Esophagus squamous epithelium (tissue), 5 donors: ENCODE results near the gene ITSN1. TPM values are rescaled to one million over a fixed set of nuclear protein-coding genes. Genes with fewer than 3 reads are reported as not detected.
"Not testable (repeated sequence)": the region's sequence is repeated elsewhere in the genome, so short reads cannot be mapped to it uniquely, and the experiment has no call there.

ENCODE experiments used
- DNase-seq: peaks from one replicate; lab custom pipeline; 2025; lab: John Stamatoyannopoulos, UW
- H3K27ac ChIP-seq, 4 donors: fragments of 200-600 bp; sonication (generic); one replicate each; pipeline ENCODE4 v1.5.1; 2016 to 2019; ENCODE audit warnings: mild to moderate bottlenecking in 1 of 4
- H3K27me3 ChIP-seq, 4 donors: fragments of 200-600 bp; sonication (generic); 1 replicate in 3 of 4; 2 replicates in 1 of 4; pipeline versions ENCODE4 v1.5.1 to v1.6.0; 2017 to 2021; ENCODE audit warnings: antibody characterized with exemption in 1 of 4
- H3K36me3 ChIP-seq, 3 donors: fragments of 200-600 bp; sonication (generic); one replicate each; pipeline ENCODE4 v1.5.1; 2016 to 2019
- H3K4me1 ChIP-seq, 3 donors: fragments of 200-600 bp; sonication (generic); one replicate each; pipeline ENCODE4 v1.5.1; 2017 to 2019
- H3K4me3 ChIP-seq, 4 donors: fragments of 200-600 bp; sonication (generic); 1 replicate in 3 of 4; 2 replicates in 1 of 4; pipeline ENCODE4 v1.5.1; 2016 to 2019; ENCODE audit warnings: mild to moderate bottlenecking in 2 of 4, moderate library complexity in 1 of 4
- H3K9me3 ChIP-seq, 3 donors: fragments of 200-600 bp; sonication (generic); one replicate each; pipeline ENCODE4 v1.5.1; 2016 to 2019
- CTCF ChIP-seq, 6 experiments: fragments of 450-650 bp in 4 of 6; fragments of 200-600 bp in 2 of 6; sonication (generic) in 2 of 6; IDR thresholded peaks; one replicate each; pipeline ENCODE4 v1.5.1; 2016 to 2019; ENCODE audit warnings: antibody characterized with exemption in 6 of 6, mild to moderate bottlenecking in 4 of 6, moderate library complexity in 4 of 6
- POLR2A ChIP-seq, 4 donors: fragments of 450-650 bp; IDR thresholded peaks; one replicate each; pipeline ENCODE4 v1.6.1; 2017; ENCODE audit warnings: antibody characterized with exemption in 4 of 4, mild to moderate bottlenecking in 4 of 4, moderate library complexity in 3 of 4
- WGBS, 2 donors: methylation state at CpG; one replicate each; pipeline ENCODE4 v1.1.5; 2018; 5-methylcytosine and 5-hydroxymethylcytosine counted together
- intact Hi-C: fragments of 100-400 bp; cut with DNase I; formaldehyde crosslinking; loops from one replicate; pipeline ENCODE4 v1.15.0; 2022
- total RNA-seq, 4 donors: library from RNA; depleted of rRNA; stranded (reverse); fragments of >200 nt; gene quantifications; one replicate each; pipeline ENCODE4 v1.1.0, GENCODE V29; 2016
- donor health status: DM: yes; HTN: yes; CAD: no.

The ITSN1 gene
- total RNA-seq, 4 donors from 2014 or later = 9.5 to 27.1 (median 11.6) TPM

GRCh38 chr21:33668180-33668579, 25.9 kb downstream of the ITSN1 start:
- Histone ChIP-seq H3K36me3 (no peaks in the 10 kb centered on the region), H3K27ac (no peak overlapping the region), H3K4me3 (no peak overlapping the region), H3K27me3 (no peaks in the 10 kb centered on the region), H3K4me1 (peaks cover 0 to 16% (median 0%) of the 10 kb centered on the region in 3 donors), H3K9me3 (no peaks in the 10 kb centered on the region)
- DNase-seq = no peak
- no peak for TF ChIP-seq POLR2A (IDR thresholded peaks at IDR 0.05)
- WGBS, 2 donors = 42 to 43% methylated on average over 4 of the region's 4 CpGs
- intact Hi-C loops = no loop called here

- 80 to 84% methylated on average over 2 of the region's 2 CpGs for WGBS, 2 donors
- H3K27me3 ChIP-seq = no peaks in the 10 kb centered on the region
- TF ChIP-seq CTCF (IDR thresholded peaks at IDR 0.05) (no peak), POLR2A (IDR thresholded peaks at IDR 0.05) (no peak)
- no peaks in the 10 kb centered on the region for H3K36me3 ChIP-seq
- DNase-seq = no peak
- intact Hi-C loops = no loop called here
- no peaks in the 10 kb centered on the region for H3K9me3 ChIP-seq
- H3K4me1 ChIP-seq = peaks cover 0 to 16% (median 0%) of the 10 kb centered on the region in 3 donors
- H3K27ac ChIP-seq = no peak overlapping the region
- no peak overlapping the region for H3K4me3 ChIP-seq
These were observed 26.3 kb downstream of the ITSN1 start for GRCh38 chr21:33668620-33669019.

GRCh38 chr21:33670076-33670978, 28.0 kb downstream of the ITSN1 start:
- WGBS, 2 donors = 73 to 85% methylated on average over 6 of the region's 6 CpGs
- intact Hi-C loops = no loop called here
- Histone ChIP-seq H3K36me3 (no peaks in the 10 kb centered on the region), H3K4me3 (no peak overlapping the region), H3K9me3 (no peaks in the 10 kb centered on the region), H3K27me3 (no peaks in the 10 kb centered on the region), H3K27ac (no peak overlapping the region), H3K4me1 (peaks cover 0 to 19% (median 0%) of the 10 kb centered on the region in 3 donors)
- no peak for TF ChIP-seq CTCF (IDR thresholded peaks at IDR 0.05)
- no peak for TF ChIP-seq POLR2A (IDR thresholded peaks at IDR 0.05)
- no peak for DNase-seq

- TF ChIP-seq POLR2A (IDR thresholded peaks at IDR 0.05) = no peak
- no peak for TF ChIP-seq CTCF (IDR thresholded peaks at IDR 0.05)
- Histone ChIP-seq H3K9me3 (no peaks in the 10 kb centered on the region), H3K27me3 (no peaks in the 10 kb centered on the region), H3K27ac (no peak overlapping the region), H3K4me1 (peaks cover 0 to 17% (median 0%) of the 10 kb centered on the region in 3 donors), H3K4me3 (no peak overlapping the region), H3K36me3 (no peaks in the 10 kb centered on the region)
- DNase-seq = no peak
- intact Hi-C loops = no loop called here
- WGBS, 2 donors = 87% methylated on average over 8 of the region's 8 CpGs
These were observed 31.2 kb downstream of the ITSN1 start for GRCh38 chr21:33673473-33673872.

- peaks cover 0 to 19% (median 0%) of the 10 kb centered on the region in 3 donors for H3K4me1 ChIP-seq
- H3K27ac ChIP-seq = no peak overlapping the region
- no peak for TF ChIP-seq POLR2A (IDR thresholded peaks at IDR 0.05)
- no peaks in the 10 kb centered on the region for H3K36me3 ChIP-seq
- no peak for DNase-seq
- H3K9me3 ChIP-seq = no peaks in the 10 kb centered on the region
- 0 to 22% methylated on average over 1 of the region's 1 CpG for WGBS, 2 donors
- intact Hi-C loops = no loop called here
- no peak overlapping the region for H3K4me3 ChIP-seq
- no peaks in the 10 kb centered on the region for H3K27me3 ChIP-seq
These were observed 31.9 kb downstream of the ITSN1 start for GRCh38 chr21:33674226-33674625.

GRCh38 chr21:33676666-33677065, 34.4 kb downstream of the ITSN1 start:
- H3K9me3 ChIP-seq, DNase-seq, H3K27me3 ChIP-seq, H3K36me3 ChIP-seq, intact Hi-C loops, H3K4me3 ChIP-seq, H3K27ac ChIP-seq: not testable (repeated sequence)
- WGBS, 2 donors = 94 to 96% methylated on average over 5 of the region's 5 CpGs
- H3K4me1 ChIP-seq = peaks cover 0 to 21% (median 0%) of the 10 kb centered on the region in 3 donors
